ENCODE data around the gene ZNF213.

ZNF213 gene

GRCh38 chr16:3122926-3123570 is 11.8 kb upstream of the ZNF213 start:
- Histone ChIP-seq H4K5ac (ENCODE audit: low read length) (no peak overlapping the region), H2BK15ac (replicated peaks; ENCODE audit: low read depth) (no peak overlapping the region), H3K4me2 (ENCODE audit: low read length) (no peak overlapping the region), H3K18ac (ENCODE audit: low read length) (no peak overlapping the region), H3K36me3 (ENCODE audit: control insufficient read depth, insufficient read depth, low read length) (peaks cover 5% of the 10 kb centered on the region), H3K4me3 (ENCODE audit: low read length) (no peak overlapping the region), H3K79me1 (ENCODE audit: low read length) (no peaks in the 10 kb centered on the region), H3K79me2 (ENCODE audit: control insufficient read depth, insufficient read depth, low read length) (no peaks in the 10 kb centered on the region), H3K27me3 (ENCODE audit: insufficient read depth, low read length, poor library complexity) (no peaks in the 10 kb centered on the region), H2BK5ac (ENCODE audit: low read length) (no peak overlapping the region), H3K4ac (ENCODE audit: low read depth, low read length) (no peak overlapping the region), H3K9ac (ENCODE audit: low read length) (no peak overlapping the region), H3K4me1 (ENCODE audit: control insufficient read depth, low read depth, low read length) (no peaks in the 10 kb centered on the region), H3K56ac (ENCODE audit: low read length) (no peak overlapping the region), H3K27ac (ENCODE audit: low read depth, low read length) (no peak overlapping the region), H2BK120ac (ENCODE audit: low read depth, low read length) (no peak overlapping the region), H2AK5ac (ENCODE audit: low read length) (no peak overlapping the region), H3K23ac (ENCODE audit: low read length) (no peak overlapping the region), H4K8ac (ENCODE audit: low read depth, low read length) (no peak overlapping the region)
- DNase-seq = no peak
- WGBS (ENCODE audit: extremely low coverage, insufficient coverage, low lambda C conversion rate) = no CpG with 5 or more reads among the region's 8 CpGs

DNA sequence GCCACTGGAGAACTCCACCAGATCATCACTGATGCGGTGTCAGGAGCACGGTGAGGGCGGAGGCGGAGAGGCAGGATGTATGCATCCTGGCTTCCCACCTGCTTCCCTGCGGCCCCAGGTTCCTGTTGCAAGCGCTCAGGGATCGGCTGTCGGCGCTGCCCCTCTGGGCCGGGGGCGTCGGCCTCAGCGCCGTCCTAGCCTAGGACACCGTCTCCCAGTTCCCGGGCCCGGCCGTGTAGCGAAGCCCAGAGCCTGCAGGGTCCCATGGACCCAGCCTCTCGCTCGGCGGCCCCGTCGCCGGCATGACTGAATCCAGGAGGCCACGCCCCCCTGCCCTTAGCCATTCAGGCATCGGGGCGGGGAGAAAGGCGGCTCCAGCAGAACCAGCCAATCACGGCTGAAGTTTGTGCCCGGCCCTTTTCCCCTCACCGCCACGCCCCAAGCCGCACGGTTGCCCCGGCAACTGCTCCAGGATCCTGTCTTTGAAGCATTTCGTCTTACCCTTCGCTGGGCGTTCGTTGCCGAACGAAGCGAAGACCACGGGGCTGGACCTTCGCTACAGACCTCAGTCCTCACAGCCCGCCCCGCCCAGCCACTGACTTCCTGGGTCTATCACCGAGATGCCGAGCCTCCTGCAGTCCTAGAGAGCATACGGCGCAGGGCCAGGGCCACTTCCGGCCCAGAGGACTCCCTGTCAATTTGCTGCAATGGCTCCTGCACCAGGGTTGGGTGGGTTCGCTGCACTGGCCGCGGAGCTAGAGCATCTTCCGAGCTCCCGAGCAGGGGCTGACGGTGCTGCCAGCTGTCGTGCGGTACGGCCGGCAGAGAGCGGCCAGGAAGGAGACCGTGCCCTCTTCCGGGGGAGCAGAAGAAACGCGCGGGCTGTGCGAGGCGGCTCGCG is 10.6 kb upstream of the ZNF213 start:
- Histone ChIP-seq H3K27me3 (ENCODE audit: insufficient read depth, low read length, poor library complexity) (no peaks in the 10 kb centered on the region), H3K79me2 (ENCODE audit: control insufficient read depth, insufficient read depth, low read length) (no peaks in the 10 kb centered on the region), H2BK5ac (ENCODE audit: low read length) (no peak overlapping the region), H3K4me1 (ENCODE audit: control insufficient read depth, low read depth, low read length) (no peaks in the 10 kb centered on the region), H3K36me3 (ENCODE audit: control insufficient read depth, insufficient read depth, low read length) (peaks cover 5% of the 10 kb centered on the region), H3K4me2 (ENCODE audit: low read length) (peak overlapping the region; percentile 100), H3K79me1 (ENCODE audit: low read length) (no peaks in the 10 kb centered on the region), H4K8ac (ENCODE audit: low read depth, low read length) (no peak overlapping the region), H3K56ac (ENCODE audit: low read length) (peak overlapping the region; percentile 89), H3K23ac (ENCODE audit: low read length) (peak overlapping the region; percentile 80), H2BK15ac (replicated peaks; ENCODE audit: low read depth) (no peak overlapping the region), H3K9ac (ENCODE audit: low read length) (peak overlapping the region; percentile 82), H3K27ac (ENCODE audit: low read depth, low read length) (no peak overlapping the region), H2BK120ac (ENCODE audit: low read depth, low read length) (no peak overlapping the region), H2AK5ac (ENCODE audit: low read length) (no peak overlapping the region), H3K4ac (ENCODE audit: low read depth, low read length) (no peak overlapping the region), H3K4me3 (ENCODE audit: low read length) (peak overlapping the region; percentile 68), H4K5ac (ENCODE audit: low read length) (no peak overlapping the region), H3K18ac (ENCODE audit: low read length) (no peak overlapping the region)
- no CpG with 5 or more reads among the region's 72 CpGs for WGBS (ENCODE audit: extremely low coverage, insufficient coverage, low lambda C conversion rate)
- peak; percentile 98 for DNase-seq

GRCh38 chr16:3127745-3128144 is 7.1 kb upstream of the ZNF213 start:
- Histone ChIP-seq H3K79me1 (ENCODE audit: low read length) (no peaks in the 10 kb centered on the region), H3K56ac (ENCODE audit: low read length) (no peak overlapping the region), H3K27me3 (ENCODE audit: insufficient read depth, low read length, poor library complexity) (no peaks in the 10 kb centered on the region), H2BK15ac (replicated peaks; ENCODE audit: low read depth) (no peak overlapping the region), H3K4me3 (ENCODE audit: low read length) (no peak overlapping the region), H3K27ac (ENCODE audit: low read depth, low read length) (no peak overlapping the region), H3K18ac (ENCODE audit: low read length) (no peak overlapping the region), H3K9ac (ENCODE audit: low read length) (no peak overlapping the region), H3K4me2 (ENCODE audit: low read length) (no peak overlapping the region), H4K8ac (ENCODE audit: low read depth, low read length) (no peak overlapping the region), H2AK5ac (ENCODE audit: low read length) (no peak overlapping the region), H3K4me1 (ENCODE audit: control insufficient read depth, low read depth, low read length) (no peaks in the 10 kb centered on the region), H3K23ac (ENCODE audit: low read length) (no peak overlapping the region), H2BK5ac (ENCODE audit: low read length) (no peak overlapping the region), H3K36me3 (ENCODE audit: control insufficient read depth, insufficient read depth, low read length) (peaks cover 2% of the 10 kb centered on the region), H4K5ac (ENCODE audit: low read length) (no peak overlapping the region), H3K4ac (ENCODE audit: low read depth, low read length) (no peak overlapping the region), H3K79me2 (ENCODE audit: control insufficient read depth, insufficient read depth, low read length) (no peaks in the 10 kb centered on the region), H2BK120ac (ENCODE audit: low read depth, low read length) (no peak overlapping the region)
- no peak for DNase-seq
- WGBS (ENCODE audit: extremely low coverage, insufficient coverage, low lambda C conversion rate) = no CpG with 5 or more reads among the region's 6 CpGs

DNA sequence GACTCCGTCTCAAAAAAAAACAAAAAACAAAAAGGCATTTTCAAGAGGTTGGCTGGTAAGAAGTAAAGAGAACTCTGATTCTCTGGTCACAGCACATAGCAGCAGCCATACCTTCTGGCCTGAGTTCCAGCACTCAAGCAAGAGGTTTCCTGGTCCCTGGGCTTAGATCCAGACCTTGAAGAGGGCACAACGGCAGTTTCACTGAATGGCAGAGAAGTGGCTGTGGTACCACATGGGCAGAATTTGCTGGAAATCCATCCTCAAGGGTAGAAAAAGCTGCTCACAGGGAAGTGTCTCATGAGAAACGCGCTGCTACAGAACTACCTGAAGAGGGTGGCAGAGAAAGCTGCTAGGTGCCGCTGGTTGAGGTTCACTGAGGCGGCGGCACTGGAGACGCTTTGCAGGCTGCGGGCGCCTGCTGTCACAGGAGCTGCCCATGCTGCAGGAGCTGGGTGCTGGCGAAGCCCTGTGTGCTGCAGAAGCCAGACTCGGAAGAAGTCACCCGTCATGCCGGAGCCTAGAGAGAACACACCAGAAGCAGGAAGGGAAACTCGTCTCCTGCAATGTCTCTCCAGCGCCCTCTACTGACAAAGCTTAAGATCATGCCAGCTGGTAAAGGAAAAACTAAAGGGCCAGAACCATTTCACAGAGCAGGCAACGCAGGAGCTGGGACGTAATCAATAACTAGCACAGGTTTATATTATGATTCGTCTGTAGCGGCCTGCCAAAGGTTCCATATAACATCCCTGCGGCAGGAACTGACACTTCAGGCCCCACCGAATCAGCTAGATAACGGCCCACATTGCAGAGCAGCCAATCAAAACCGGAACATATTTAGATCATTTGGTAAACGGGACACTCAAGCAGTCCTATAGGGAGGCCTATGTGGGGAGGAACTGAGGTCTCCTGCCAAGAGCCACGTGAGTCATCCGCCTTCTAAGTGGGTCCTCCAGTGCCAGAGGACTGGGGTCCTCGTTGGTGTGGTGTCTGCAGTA is 5.4 kb upstream of the ZNF213 start:
- H2BK5ac ChIP-seq (ENCODE audit: low read length) = no peak overlapping the region
- peak; percentile 91 for DNase-seq
- no CpG with 5 or more reads among the region's 28 CpGs for WGBS (ENCODE audit: extremely low coverage, insufficient coverage, low lambda C conversion rate)

DNA sequence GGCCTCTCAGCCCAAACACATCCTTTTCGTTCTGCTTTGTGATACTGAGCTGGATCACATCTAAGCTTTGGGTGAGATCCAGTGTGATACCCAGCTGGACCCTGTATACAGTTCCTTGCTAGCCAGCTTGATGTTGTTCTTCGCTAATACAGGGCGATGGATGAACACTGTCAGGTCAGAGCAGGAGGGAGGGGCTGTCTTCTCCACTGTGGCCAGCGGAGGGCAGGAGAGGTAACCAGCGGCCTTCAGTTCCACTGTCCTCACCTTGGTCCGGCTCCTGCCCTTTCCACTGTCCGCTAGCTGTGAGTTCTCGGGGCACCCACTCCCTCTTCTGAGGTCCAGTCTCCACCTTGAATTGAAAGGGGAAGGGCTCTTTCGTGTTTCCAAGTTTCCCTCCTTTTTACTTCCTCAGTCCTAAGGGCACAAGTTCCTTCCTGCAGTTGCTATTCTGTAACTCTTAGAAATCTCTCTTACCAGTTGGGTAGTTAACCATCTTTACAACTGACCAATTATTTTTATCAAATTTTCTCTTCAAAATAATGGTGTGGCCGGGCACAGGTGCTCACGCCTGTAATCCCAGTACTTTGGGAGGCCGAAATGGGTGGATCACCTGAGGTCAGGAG is 3.0 kb upstream of the ZNF213 start:
- peak; percentile 73 for DNase-seq
- Histone ChIP-seq H4K5ac (ENCODE audit: low read length) (no peak overlapping the region), H3K4me3 (ENCODE audit: low read length) (no peak overlapping the region), H2BK120ac (ENCODE audit: low read depth, low read length) (no peak overlapping the region), H3K18ac (ENCODE audit: low read length) (no peak overlapping the region), H3K79me1 (ENCODE audit: low read length) (peaks cover 4% of the 10 kb centered on the region), H3K56ac (ENCODE audit: low read length) (no peak overlapping the region), H4K8ac (ENCODE audit: low read depth, low read length) (no peak overlapping the region), H3K4me2 (ENCODE audit: low read length) (no peak overlapping the region), H3K27me3 (ENCODE audit: insufficient read depth, low read length, poor library complexity) (no peaks in the 10 kb centered on the region), H3K9ac (ENCODE audit: low read length) (no peak overlapping the region), H2AK5ac (ENCODE audit: low read length) (no peak overlapping the region), H3K36me3 (ENCODE audit: control insufficient read depth, insufficient read depth, low read length) (peaks cover 2% of the 10 kb centered on the region), H2BK5ac (ENCODE audit: low read length) (no peak overlapping the region), H3K27ac (ENCODE audit: low read depth, low read length) (no peak overlapping the region), H3K4me1 (ENCODE audit: control insufficient read depth, low read depth, low read length) (peaks cover 2% of the 10 kb centered on the region), H3K4ac (ENCODE audit: low read depth, low read length) (no peak overlapping the region), H3K79me2 (ENCODE audit: control insufficient read depth, insufficient read depth, low read length) (peaks cover 13% of the 10 kb centered on the region), H2BK15ac (replicated peaks; ENCODE audit: low read depth) (no peak overlapping the region), H3K23ac (ENCODE audit: low read length) (no peak overlapping the region)
- WGBS (ENCODE audit: extremely low coverage, insufficient coverage, low lambda C conversion rate) = no CpG with 5 or more reads among the region's 12 CpGs

More for the DNA sequence above, 5.4 kb upstream of the ZNF213 start:
- H3K4ac ChIP-seq (ENCODE audit: low read depth, low read length) = no peak overlapping the region
- no peak overlapping the region for H2AK5ac ChIP-seq (ENCODE audit: low read length)
- H3K56ac ChIP-seq (ENCODE audit: low read length) = peak overlapping the region; percentile 11
- H3K4me2 ChIP-seq (ENCODE audit: low read length) = no peak overlapping the region
- no peak overlapping the region for H4K5ac ChIP-seq (ENCODE audit: low read length)
- H3K18ac ChIP-seq (ENCODE audit: low read length) = no peak overlapping the region
- peak overlapping the region; percentile 30 for H3K9ac ChIP-seq (ENCODE audit: low read length)
- peaks cover 2% of the 10 kb centered on the region for H3K36me3 ChIP-seq (ENCODE audit: control insufficient read depth, insufficient read depth, low read length)
- H3K23ac ChIP-seq (ENCODE audit: low read length) = no peak overlapping the region
- no peak overlapping the region for H3K27ac ChIP-seq (ENCODE audit: low read depth, low read length)
- no peak overlapping the region for H2BK15ac ChIP-seq (replicated peaks; ENCODE audit: low read depth)
- no peaks in the 10 kb centered on the region for H3K27me3 ChIP-seq (ENCODE audit: insufficient read depth, low read length, poor library complexity)
- no peak overlapping the region for H3K4me3 ChIP-seq (ENCODE audit: low read length)
- H3K79me2 ChIP-seq (ENCODE audit: control insufficient read depth, insufficient read depth, low read length) = peaks cover 11% of the 10 kb centered on the region
- no peak overlapping the region for H4K8ac ChIP-seq (ENCODE audit: low read depth, low read length)
- peaks cover 4% of the 10 kb centered on the region for H3K79me1 ChIP-seq (ENCODE audit: low read length)
- no peak overlapping the region for H2BK120ac ChIP-seq (ENCODE audit: low read depth, low read length)
- peaks cover 2% of the 10 kb centered on the region for H3K4me1 ChIP-seq (ENCODE audit: control insufficient read depth, low read depth, low read length)
